GM18526 (cell line): ENCODE data around the gene CABP5.

Experiments used
- POLR2A ChIP-seq: IDR thresholded peaks from 3 replicates; pipeline ENCODE4 v1.6.1; 2011; ENCODE audit not compliant: insufficient read length; ENCODE audit errors: extremely low read depth

The CABP5 gene

GRCh38 chr19:48036765-48037164 is 7.1 kb downstream of the CABP5 start:
- no peak for TF ChIP-seq POLR2A

- no peak for TF ChIP-seq POLR2A
These were observed 10.3 kb downstream of the CABP5 start for GRCh38 chr19:48033604-48034003.

GRCh38 chr19:48030073-48030472 is 13.8 kb downstream of the CABP5 start:
- no peak for TF ChIP-seq POLR2A

GRCh38 chr19:48029431-48029830 is 14.4 kb downstream of the CABP5 start:
- TF ChIP-seq POLR2A, result no peak

- no peak for TF ChIP-seq POLR2A
These were observed 18.4 kb downstream of the CABP5 start for GRCh38 chr19:48025480-48025879.

GRCh38 chr19:48023518-48023917 is 20.4 kb downstream of the CABP5 start:
- TF ChIP-seq POLR2A, result no peak

GRCh38 chr19:48023011-48023410 is 20.9 kb downstream of the CABP5 start:
- no peak for TF ChIP-seq POLR2A

- TF ChIP-seq POLR2A, result no peak
These were observed 23.2 kb downstream of the CABP5 start for GRCh38 chr19:48020686-48021085.

- no peak for TF ChIP-seq POLR2A
These were observed 32.7 kb downstream of the CABP5 start for GRCh38 chr19:48010932-48011758.

GRCh38 chr19:48006762-48007161 is 37.1 kb downstream of the CABP5 start:
- no peak for TF ChIP-seq POLR2A

GRCh38 chr19:48004236-48004635 is 39.6 kb downstream of the CABP5 start:
- no peak for TF ChIP-seq POLR2A

GRCh38 chr19:48000846-48001245 is 43.0 kb downstream of the CABP5 start:
- no peak for TF ChIP-seq POLR2A

GRCh38 chr19:47998800-47999199 is 45.1 kb downstream of the CABP5 start:
- no peak for TF ChIP-seq POLR2A

- no peak for TF ChIP-seq POLR2A
These were observed 47.6 kb downstream of the CABP5 start for GRCh38 chr19:47996230-47996727.

- no peak for TF ChIP-seq POLR2A
These were observed 49.6 kb downstream of the CABP5 start, which contains the start of gene ELSPBP1 for GRCh38 chr19:47994209-47994802. Gene ELSPBP1 (plus strand): TSS chr19:47994632. CDS start chr19:48008668, 14,036 bp downstream.

GRCh38 chr19:47992070-47992469 is 51.8 kb downstream of the CABP5 start, which contains the start of gene BSPH1:
Gene BSPH1 (minus strand): TSS chr19:47992170. CDS start chr19:47992081, 89 bp downstream.
- TF ChIP-seq POLR2A, result no peak

- no peak for TF ChIP-seq POLR2A
These were observed 52.6 kb downstream of the CABP5 start for GRCh38 chr19:47991191-47991808.
